DND-41 (cell line): Measurements from ENCODE around the gene IVNS1ABP.

Source experiments
- CTCF ChIP-seq: IDR thresholded peaks from 2 replicates; pipeline ENCODE4 v1.5.1; 2012; ENCODE audit warnings: borderline replicate concordance, low read length, moderate library complexity, mild to moderate bottlenecking; ENCODE audit not compliant: poor library complexity, severe bottlenecking; ENCODE audit errors: extremely low read depth
- EZH2 ChIP-seq: IDR thresholded peaks from 3 replicates; pipeline ENCODE4 v1.6.1; 2012; ENCODE audit warnings: borderline replicate concordance, low read depth, mild to moderate bottlenecking, moderate library complexity, low read length, inconsistent platforms; ENCODE audit not compliant: severe bottlenecking

GRCh38 chr1:185311589-185312225 is 5.3 kb downstream of the IVNS1ABP start:
- no peak for TF ChIP-seq EZH2
- TF ChIP-seq CTCF: no peak
